GM12864 (cell line): ENCODE measurements around the gene BAHCC1.

Experiments used
- DNase-seq: peaks from one replicate; pipeline ENCODE4 v3.0.0-alpha.2; 2011; ENCODE audit warnings: low read depth
- H3K4me3 ChIP-seq: 2 replicates; pipeline ENCODE4 v1.5.1; 2011; ENCODE audit warnings: mild to moderate bottlenecking, low read depth, low read length, control low read depth
- TF ChIP-seq, protein P1 (sequence below): IDR thresholded peaks from 2 replicates; pipeline ENCODE4 v1.5.1; 2011; ENCODE audit warnings: low read depth, mild to moderate bottlenecking, moderate library complexity, low read length, control low read depth, inconsistent platforms; ENCODE audit errors: missing control alignments

The BAHCC1 gene

DNA sequence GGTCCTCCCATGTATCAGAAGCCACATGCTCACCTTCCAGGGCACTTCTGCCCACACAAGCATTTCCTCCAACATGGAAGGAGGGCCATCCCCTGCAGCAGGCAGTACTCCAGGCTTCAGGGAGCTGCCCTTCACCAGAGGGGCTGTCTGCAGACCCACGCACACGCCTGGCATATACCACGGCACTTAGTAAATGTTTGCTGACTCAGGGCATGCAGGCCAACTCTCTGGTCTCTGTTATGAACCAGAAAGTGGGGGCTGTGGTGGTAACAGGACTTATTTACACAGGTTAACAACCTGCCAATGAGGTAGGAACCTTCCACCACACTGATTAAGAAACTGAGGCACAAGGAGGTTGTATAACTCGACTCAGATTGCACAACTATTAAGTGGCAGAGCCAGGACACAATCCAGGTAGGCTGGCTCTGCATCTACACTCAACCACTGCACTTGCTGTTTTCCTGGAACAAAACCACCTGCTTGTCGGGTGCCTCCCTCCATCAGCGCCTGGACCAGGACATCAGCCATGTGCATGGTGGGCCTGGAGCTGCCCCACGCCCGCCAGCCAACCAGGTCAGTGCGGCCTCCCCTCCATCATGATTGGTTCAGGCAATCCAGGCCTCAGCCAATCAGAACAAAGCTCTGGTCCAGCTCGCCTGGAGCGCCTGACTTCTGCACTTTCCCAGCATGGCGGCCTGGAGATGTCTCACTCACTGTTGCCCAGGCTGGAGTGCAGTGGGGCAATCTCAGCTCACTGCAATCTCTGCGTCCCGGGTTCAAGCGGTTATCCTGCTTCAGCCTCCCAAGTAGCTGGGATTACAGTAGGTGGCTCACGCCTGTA, 98.2 kb downstream of the BAHCC1 start:
- DNase-seq, result no peak
- no peak overlapping the region for H3K4me3 ChIP-seq
- TF ChIP-seq, protein P1, sequence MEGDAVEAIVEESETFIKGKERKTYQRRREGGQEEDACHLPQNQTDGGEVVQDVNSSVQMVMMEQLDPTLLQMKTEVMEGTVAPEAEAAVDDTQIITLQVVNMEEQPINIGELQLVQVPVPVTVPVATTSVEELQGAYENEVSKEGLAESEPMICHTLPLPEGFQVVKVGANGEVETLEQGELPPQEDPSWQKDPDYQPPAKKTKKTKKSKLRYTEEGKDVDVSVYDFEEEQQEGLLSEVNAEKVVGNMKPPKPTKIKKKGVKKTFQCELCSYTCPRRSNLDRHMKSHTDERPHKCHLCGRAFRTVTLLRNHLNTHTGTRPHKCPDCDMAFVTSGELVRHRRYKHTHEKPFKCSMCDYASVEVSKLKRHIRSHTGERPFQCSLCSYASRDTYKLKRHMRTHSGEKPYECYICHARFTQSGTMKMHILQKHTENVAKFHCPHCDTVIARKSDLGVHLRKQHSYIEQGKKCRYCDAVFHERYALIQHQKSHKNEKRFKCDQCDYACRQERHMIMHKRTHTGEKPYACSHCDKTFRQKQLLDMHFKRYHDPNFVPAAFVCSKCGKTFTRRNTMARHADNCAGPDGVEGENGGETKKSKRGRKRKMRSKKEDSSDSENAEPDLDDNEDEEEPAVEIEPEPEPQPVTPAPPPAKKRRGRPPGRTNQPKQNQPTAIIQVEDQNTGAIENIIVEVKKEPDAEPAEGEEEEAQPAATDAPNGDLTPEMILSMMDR, result no peak

DNA sequence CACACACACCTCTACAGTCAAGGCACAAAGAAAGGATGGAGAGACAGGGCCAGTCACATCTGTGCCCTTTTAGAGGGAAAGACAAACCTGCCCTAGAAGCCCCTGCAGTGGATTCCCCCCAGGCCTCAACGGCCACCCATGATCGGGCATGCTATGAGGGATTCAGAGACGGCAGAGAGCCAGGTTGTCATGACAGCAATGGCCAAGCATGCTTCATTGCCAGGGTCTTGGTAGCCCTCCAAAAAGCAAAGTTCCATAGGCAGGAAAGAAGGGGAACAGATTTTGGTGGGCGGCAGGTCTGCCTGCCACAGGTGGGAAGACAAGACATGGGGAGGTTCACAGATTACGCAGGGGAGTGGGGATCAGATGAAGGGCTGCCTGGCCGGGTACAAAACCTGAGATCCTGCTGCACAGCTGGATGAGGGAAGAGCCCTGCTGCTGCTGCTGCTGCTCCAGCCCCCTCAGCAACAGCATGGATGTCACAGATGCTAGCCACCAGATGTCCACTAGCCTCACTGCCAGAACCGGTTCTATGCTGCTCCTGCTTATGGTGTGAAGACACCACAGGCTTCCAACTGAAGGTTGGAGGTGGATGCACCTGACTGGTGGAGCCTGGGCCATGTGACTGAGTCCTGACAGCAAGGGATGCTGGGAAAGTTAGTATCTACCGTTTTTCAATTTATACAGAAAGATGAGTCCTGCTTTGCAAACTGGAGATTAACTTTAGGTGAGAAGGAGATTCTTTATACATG, 99.5 kb downstream of the BAHCC1 start:
- no peak overlapping the region for H3K4me3 ChIP-seq
- no peak for DNase-seq
- TF ChIP-seq, protein P1, result no peak

DNA sequence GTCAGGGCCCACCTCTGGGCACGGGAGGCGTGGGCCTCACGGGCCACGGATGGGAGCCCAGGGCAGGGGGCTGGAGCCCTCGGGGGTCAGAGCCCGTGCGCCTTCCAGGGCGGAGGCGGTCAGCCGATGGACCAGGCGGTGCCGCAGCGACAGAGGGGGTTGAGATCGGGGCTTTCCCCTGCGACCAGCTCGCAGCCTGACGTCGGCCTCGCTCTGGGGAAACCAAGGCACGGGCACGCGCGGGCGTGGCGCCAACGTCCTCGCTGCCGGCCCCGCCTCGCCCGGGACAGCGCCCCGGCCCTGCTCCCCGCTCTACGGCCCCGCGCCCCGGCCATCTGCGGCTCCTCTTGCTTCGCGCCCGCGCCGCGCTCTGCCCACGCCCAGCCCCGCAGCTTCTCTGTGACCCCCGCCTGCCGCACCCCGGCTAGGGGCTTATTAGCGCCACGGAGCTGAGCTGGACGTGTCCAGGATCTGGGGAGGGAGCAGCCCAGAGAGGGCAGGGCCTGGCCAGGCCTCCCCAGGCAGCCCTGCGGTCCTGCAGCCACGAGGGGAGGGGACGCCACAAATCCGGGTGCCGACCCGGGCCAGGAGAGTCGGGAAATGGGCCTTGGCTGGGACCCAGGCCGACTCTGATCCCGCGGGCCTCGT, 103.8 kb downstream of the BAHCC1 start:
- DNase-seq, result no peak
- H3K4me3 ChIP-seq, result no peak overlapping the region
- TF ChIP-seq, protein P1, result no peak

DNA sequence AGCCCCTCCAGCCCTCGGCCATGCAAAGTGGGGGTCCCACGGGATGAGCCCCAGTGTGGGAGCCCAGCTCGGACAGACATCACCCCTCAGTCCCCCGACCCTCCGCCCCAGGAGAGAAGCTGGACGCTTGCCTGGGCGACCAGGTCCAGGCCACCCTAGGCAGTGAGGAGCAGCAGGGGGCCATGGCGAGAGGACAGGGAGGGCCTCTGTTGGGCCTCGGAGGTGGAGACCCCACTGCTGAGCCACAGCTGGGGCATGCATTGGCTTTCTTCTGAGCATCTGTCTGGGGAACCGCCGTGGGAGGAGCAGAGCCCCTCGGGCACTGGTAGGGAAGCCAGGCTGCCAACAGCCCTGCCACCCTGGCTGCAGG, 104.3 kb downstream of the BAHCC1 start:
- TF ChIP-seq, protein P1, result no peak
- no peak for DNase-seq
- H3K4me3 ChIP-seq, result no peak overlapping the region

DNA sequence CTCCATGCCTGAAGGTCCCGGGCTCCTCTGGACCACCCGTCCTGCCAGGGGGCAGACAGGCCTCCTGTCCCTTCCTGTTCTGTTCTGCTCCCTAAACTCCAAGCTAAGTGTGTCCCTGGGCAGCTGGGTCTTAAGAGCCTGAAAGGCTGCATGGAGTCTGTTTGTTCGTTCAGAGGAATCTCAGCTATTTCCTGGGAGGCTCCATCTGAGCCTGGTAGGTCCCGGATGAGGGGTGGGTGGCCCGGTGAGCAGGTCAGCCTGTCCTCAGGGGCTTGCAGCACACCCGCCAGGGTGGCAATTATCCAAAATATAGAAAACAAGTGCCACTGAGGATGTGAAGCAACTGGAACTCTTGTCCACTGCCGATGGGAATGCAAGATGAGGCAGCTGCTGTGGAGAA, 104.8 kb downstream of the BAHCC1 start:
- H3K4me3 ChIP-seq, result no peak overlapping the region
- DNase-seq, result no peak
- TF ChIP-seq, protein P1, result no peak

DNA sequence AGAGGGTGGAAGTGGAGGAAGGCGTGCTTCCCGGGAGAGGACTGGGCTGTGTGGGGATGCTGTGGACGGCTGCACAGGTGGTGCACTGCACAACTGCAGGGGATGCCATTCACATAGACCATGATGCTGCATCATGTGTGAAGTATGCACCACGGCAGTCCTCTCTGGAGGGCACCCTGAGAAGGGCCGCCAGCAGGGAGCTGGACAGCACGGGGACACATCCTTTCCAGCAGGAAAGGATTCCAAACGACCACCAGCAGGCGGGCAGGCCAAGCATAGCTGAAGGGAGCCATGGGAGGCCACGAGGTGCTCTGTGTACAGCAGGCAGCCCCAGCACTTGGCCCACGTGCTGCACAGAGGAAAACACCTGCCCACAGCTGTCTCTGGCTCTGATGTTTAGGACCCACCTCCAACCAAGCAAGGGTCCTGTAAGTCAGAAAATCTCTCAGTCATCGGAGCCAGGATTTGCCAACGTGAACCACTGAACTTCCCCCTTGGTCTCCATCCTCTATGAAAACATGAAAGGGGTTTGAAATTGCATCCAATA, 107.3 kb downstream of the BAHCC1 start:
- no peak for DNase-seq
- TF ChIP-seq, protein P1, result no peak
- no peak overlapping the region for H3K4me3 ChIP-seq
